Omental fat pad (tissue), 4 donors: ENCODE data around the gene ANK2. TPM values are rescaled to one million over a fixed set of nuclear protein-coding genes. Genes with fewer than 3 reads are reported as not detected.

Source experiments
- ATAC-seq: fragments of 150-250 bp; one replicate; pipeline ENCODE4 v1.9.1; 2016; ENCODE audit warnings: mild to moderate bottlenecking, moderate library complexity; ENCODE audit not compliant: low FRiP score
- DNase-seq: peaks from one replicate; pipeline ENCODE4 v3.0.0-alpha.2; 2019; ENCODE audit warnings: low spot score
- total RNA-seq, 4 donors: library from RNA; depleted of rRNA; stranded (reverse); fragments of >200 nt; gene quantifications; one replicate each; pipeline ENCODE4 v1.1.0, GENCODE V29; 2016
- TF ChIP-seq, protein P1 (sequence below), 3 donors: fragments of 450-650 bp; IDR thresholded peaks; one replicate each; pipeline ENCODE4 v1.5.1; 2016 to 2017; ENCODE audit warnings: antibody characterized with exemption in 3 of 3, mild to moderate bottlenecking in 3 of 3, moderate library complexity in 2 of 3

ANK2 gene
- total RNA-seq, 4 donors from 2014 or later = 51.4 to 200 (median 84.9) TPM

DNA sequence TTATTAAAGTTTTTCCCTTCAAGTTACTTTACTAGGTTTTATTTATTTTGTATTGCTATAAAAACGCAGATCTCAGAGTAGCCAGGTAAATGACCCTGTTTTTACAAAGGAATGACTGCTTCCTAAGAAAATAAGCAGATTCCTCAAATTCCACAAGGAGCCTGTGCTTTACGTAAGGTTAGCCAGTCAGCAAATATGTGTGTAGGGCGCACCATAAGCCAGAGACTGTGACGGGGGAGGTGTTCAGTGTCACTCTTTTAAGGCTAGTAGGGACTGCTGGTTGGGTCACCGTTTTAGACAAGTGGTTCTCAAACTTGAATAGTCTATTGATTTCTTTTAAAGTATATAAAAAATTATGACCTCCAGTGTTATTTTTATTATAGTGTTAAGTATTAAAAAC is 119.9 kb downstream of the ANK2 start:
- ATAC-seq = peak; percentile 67
- DNase-seq = no peak
- TF ChIP-seq, protein P1, sequence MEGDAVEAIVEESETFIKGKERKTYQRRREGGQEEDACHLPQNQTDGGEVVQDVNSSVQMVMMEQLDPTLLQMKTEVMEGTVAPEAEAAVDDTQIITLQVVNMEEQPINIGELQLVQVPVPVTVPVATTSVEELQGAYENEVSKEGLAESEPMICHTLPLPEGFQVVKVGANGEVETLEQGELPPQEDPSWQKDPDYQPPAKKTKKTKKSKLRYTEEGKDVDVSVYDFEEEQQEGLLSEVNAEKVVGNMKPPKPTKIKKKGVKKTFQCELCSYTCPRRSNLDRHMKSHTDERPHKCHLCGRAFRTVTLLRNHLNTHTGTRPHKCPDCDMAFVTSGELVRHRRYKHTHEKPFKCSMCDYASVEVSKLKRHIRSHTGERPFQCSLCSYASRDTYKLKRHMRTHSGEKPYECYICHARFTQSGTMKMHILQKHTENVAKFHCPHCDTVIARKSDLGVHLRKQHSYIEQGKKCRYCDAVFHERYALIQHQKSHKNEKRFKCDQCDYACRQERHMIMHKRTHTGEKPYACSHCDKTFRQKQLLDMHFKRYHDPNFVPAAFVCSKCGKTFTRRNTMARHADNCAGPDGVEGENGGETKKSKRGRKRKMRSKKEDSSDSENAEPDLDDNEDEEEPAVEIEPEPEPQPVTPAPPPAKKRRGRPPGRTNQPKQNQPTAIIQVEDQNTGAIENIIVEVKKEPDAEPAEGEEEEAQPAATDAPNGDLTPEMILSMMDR (IDR thresholded peaks at IDR 0.05) = no peak

DNA sequence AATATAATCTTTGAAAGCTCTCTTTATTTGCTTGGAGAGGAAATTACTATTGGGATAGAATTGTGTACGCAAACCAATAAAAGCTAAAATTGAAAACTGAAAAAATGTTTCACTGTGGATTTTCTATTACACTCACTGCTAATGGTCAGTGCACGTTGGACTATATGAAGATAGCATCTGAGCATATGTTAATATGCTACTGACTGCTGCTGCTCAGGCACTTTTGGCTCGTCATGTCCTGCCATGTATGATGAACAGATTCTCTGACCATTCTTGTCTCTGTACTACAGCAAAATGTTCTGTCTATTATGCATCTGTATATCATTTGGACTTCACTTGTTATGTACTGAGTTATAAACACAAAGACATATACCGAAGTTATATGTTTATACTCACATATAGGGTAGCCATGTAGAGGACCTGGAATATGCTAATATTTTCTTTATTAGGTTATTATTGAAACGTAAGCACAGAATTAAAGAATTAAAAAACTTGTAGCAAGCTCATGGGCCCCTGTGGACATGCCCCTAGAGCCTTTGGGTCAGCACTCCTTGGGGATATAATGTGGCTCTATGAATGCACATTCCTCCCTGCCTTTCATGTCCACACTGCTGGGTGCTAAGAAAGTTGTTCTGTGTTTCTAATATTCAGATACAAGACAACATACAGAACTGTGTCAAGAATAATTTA is 120.8 kb downstream of the ANK2 start:
- DNase-seq (no peak), ATAC-seq (no peak)
- TF ChIP-seq, protein P1 (IDR thresholded peaks at IDR 0.05) = no peak

DNA sequence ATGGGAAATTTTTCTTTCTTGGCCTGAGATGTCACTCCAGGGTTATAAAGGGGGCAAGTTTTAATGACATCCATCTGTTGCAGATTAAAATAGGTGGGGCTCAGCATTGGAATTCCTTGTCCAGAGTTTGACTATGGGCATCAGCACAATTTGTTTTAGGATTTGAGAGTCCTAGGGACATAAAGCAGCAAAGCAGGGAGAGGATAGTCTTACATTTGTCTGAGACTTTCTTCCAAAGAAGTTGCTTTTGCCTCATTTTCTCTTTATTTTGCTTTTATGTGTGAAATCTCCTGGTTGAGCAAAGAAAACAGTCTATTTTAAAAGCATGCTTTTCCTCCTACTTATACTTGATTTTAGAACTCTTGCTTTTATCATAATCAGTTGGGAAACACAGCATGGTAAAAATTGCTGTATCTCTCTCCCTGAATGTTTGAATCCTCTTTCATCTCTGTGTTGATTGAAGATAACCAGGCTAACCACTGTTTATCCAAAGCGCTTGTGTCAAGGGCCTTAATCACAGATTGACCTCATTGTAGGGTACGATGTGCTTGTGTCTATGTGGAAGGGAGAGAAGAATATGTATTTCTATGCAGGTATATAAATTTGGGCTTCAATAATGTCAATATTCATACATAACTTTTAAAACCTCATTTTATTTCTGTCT is 121.5 kb downstream of the ANK2 start:
- ATAC-seq = no peak
- TF ChIP-seq, protein P1 (IDR thresholded peaks at IDR 0.05) = no peak

DNA sequence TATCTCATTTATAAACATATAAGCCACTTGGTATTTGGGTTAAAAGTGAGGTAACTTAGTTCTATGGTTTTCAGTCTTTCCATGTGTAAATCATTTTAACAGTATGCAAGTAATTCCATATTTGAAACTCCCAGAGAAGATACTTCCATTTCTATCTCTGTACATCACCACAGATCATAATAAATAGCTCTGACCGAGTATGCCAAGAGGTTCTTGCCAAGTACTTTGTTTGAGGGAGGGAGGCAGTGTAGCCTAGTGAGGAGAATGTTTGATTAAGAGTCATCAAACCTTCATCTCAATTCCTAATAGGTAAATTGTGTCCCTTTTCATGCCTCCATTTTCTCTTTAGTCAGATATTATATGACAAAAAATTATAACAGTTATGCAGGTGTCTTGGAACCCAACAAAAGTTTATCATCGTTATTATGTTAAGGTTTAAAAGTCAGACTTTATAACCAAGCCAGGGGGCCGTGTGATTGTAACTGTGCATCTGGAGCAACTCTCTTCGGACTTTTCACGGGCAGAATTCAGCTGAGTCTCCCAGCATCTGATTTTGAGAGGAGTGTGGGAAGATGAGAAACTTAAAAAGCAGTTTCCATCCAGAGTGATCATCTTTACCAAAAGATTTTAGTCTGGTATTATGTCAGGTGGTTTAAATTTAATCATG is 123.8 kb downstream of the ANK2 start:
- TF ChIP-seq, protein P1 (IDR thresholded peaks at IDR 0.05) = no peak
- DNase-seq (no peak), ATAC-seq (no peak)

More for the DNA sequence above, 121.5 kb downstream of the ANK2 start:
- DNase-seq = no peak

DNA sequence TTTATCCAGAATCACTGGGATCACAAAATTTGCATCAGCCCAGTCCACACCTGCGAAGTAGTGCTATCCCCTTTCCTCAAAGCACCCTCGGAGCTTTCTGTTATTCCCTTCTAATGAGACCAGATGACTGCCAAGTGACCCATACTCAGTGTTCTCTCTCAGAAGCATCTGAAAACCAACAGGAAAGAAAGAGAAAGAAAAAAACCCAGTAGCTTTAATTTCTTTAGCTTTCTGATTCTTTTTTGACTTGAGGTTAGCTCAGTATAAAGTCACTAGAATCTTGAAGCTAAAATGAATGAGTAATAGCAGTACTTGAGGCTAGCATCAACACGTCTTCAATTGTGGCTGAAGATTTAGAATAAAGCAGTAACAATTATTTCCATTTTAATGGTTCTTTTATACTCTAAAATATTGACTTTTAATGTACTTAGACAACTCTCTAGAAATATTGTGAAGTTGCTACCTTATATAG is 124.4 kb downstream of the ANK2 start:
- no peak for DNase-seq
- ATAC-seq = peak; percentile 34
- TF ChIP-seq, protein P1 (IDR thresholded peaks at IDR 0.05) = no peak

DNA sequence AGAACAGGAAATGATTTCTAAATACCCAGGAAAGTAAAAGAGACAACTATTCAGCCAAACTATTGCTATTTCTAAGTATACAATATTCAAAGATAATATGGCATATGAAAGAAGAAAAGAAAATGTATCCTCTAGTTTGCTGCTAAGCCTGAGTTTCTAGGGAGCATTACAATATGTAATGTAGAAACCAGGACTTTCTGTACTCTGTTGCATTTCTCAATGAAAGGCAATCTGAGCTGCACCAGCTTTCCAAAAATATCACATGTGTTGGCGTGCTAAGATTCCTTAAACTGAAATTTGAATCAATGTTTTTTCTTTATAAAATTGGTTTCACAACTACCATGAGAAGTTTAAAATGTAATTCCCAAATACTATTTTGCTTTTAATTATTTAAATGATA is 129.6 kb downstream of the ANK2 start:
- no peak for ATAC-seq
- TF ChIP-seq, protein P1 (IDR thresholded peaks at IDR 0.05) = no peak
- no peak for DNase-seq
